ENCODE measurements around the gene TEDC1.

GRCh38 chr14:105527381-105527825, 36.4 kb downstream of the TEDC1 start:
- TF ChIP-seq ZNF843 (tag by site-specific recombination; IDR thresholded peaks at IDR 0.05): no peak
- no peak for TF ChIP-seq CTCF (tag by site-specific recombination; IDR thresholded peaks at IDR 0.05)
- no peak for TF ChIP-seq ATF2 (tag by site-specific recombination; IDR thresholded peaks at IDR 0.05; ENCODE audit: low read depth)
- TF ChIP-seq, protein P1, sequence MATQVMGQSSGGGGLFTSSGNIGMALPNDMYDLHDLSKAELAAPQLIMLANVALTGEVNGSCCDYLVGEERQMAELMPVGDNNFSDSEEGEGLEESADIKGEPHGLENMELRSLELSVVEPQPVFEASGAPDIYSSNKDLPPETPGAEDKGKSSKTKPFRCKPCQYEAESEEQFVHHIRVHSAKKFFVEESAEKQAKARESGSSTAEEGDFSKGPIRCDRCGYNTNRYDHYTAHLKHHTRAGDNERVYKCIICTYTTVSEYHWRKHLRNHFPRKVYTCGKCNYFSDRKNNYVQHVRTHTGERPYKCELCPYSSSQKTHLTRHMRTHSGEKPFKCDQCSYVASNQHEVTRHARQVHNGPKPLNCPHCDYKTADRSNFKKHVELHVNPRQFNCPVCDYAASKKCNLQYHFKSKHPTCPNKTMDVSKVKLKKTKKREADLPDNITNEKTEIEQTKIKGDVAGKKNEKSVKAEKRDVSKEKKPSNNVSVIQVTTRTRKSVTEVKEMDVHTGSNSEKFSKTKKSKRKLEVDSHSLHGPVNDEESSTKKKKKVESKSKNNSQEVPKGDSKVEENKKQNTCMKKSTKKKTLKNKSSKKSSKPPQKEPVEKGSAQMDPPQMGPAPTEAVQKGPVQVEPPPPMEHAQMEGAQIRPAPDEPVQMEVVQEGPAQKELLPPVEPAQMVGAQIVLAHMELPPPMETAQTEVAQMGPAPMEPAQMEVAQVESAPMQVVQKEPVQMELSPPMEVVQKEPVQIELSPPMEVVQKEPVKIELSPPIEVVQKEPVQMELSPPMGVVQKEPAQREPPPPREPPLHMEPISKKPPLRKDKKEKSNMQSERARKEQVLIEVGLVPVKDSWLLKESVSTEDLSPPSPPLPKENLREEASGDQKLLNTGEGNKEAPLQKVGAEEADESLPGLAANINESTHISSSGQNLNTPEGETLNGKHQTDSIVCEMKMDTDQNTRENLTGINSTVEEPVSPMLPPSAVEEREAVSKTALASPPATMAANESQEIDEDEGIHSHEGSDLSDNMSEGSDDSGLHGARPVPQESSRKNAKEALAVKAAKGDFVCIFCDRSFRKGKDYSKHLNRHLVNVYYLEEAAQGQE (tag by site-specific recombination; IDR thresholded peaks at IDR 0.05): no peak
